ENCODE data around the gene ENDOD1. TPM values are rescaled to one million over a fixed set of nuclear protein-coding genes. Genes with fewer than 3 reads are reported as not detected.

ENDOD1 gene
- polyA plus RNA-seq, 3 donors, result 1.3 to 3.4 (median 3.2) TPM

DNA sequence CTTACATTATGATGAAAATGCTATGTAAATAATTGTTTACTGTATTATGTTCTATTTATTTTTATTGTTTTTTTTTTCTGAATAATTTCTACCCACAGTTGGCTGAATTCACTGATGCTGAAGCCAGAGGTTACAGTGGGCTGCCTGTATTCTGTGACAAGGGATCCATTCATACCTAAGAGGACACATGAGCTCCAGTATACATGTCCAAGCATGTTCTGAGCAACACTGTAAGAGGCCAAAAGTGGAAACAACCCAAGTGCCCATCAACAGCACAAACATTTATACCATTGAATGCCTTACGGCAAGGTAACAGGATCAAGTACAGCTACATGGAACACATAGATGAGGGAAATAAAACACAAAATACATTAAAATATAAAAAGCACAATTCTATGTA, 24.3 kb upstream of the ENDOD1 start:
- Mint-ChIP-seq H3K4me1 (peaks cover 23% of the 10 kb centered on the region), H3K36me3 (no peaks in the 10 kb centered on the region), H3K27me3 (ENCODE audit: low read depth in 3 of 3) (peaks cover 0 to 3% (median 2%) of the 10 kb centered on the region in 3 donors), H3K4me3 (no peak overlapping the region), H3K27ac (no peak overlapping the region), H3K9me3 (no peaks in the 10 kb centered on the region)
- Histone ChIP-seq H3K79me2 (ENCODE audit: insufficient read depth, low read length) (peaks cover 19% of the 10 kb centered on the region), H3K27ac (ENCODE audit: low read depth in 1 of 2, low read length in 2 of 2) (no peak overlapping the region), H3K4me1 (ENCODE audit: control insufficient read depth in 1 of 2, insufficient read depth in 2 of 2, low read length in 2 of 2) (peaks cover 24 to 30% of the 10 kb centered on the region in 2 donors), H3K9me3 (replicated peaks in 1 of 2; ENCODE audit: control insufficient read depth in 1 of 2, insufficient read depth in 1 of 2, low read length in 2 of 2) (no peaks in the 10 kb centered on the region), H3K36me3 (replicated peaks in 1 of 2; ENCODE audit: control insufficient read depth in 1 of 2, insufficient read depth in 2 of 2, low read length in 2 of 2) (no peaks in the 10 kb centered on the region), H3K4me3 (replicated peaks in 1 of 3; ENCODE audit: low read depth in 2 of 3, low read length in 3 of 3) (no peak overlapping the region), H2AFZ (ENCODE audit: insufficient read depth, low read depth, low read length, poor library complexity, severe bottlenecking) (no peak overlapping the region), H3K4me2 (replicated peaks; ENCODE audit: extremely low read depth, low read length, poor library complexity, severe bottlenecking) (no peak overlapping the region), H3K27me3 (ENCODE audit: control insufficient read depth in 2 of 2, insufficient read depth in 2 of 2, low read length in 2 of 2) (no peaks in the 10 kb centered on the region), H3K9ac (ENCODE audit: insufficient read depth, low read length, poor library complexity, severe bottlenecking) (no peak overlapping the region), H4K20me1 (ENCODE audit: insufficient read depth, low read length) (no peaks in the 10 kb centered on the region)
- DNase-seq, result no peak
- no CpG with 5 or more reads among the region's 1 CpG for WGBS (ENCODE audit: insufficient coverage)
- intact Hi-C loops (cut with micrococcal nuclease), result loop anchor here in 1 of 2 donors (5.0 kb wide), 3 partner anchors 87 to 697 kb away; no protein-coding TSS in a partner anchor
- TF ChIP-seq, protein P1, sequence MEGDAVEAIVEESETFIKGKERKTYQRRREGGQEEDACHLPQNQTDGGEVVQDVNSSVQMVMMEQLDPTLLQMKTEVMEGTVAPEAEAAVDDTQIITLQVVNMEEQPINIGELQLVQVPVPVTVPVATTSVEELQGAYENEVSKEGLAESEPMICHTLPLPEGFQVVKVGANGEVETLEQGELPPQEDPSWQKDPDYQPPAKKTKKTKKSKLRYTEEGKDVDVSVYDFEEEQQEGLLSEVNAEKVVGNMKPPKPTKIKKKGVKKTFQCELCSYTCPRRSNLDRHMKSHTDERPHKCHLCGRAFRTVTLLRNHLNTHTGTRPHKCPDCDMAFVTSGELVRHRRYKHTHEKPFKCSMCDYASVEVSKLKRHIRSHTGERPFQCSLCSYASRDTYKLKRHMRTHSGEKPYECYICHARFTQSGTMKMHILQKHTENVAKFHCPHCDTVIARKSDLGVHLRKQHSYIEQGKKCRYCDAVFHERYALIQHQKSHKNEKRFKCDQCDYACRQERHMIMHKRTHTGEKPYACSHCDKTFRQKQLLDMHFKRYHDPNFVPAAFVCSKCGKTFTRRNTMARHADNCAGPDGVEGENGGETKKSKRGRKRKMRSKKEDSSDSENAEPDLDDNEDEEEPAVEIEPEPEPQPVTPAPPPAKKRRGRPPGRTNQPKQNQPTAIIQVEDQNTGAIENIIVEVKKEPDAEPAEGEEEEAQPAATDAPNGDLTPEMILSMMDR (IDR thresholded peaks at IDR 0.05), result no peak

DNA sequence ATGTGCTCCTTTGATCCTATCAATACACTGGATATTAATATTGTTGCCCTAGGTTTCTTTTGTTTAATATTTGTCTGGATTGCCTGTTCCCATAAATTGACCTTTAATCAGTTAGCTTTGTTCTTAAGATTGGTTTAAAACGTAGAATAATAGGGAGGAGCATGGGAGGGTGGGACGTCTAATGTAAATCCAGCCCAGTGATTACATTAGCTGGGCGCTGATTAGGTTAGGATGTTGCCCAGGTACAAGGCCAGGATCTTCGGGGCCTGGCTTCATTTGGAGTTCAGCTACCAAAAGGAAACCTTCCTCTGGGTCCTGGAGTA, 23.0 kb upstream of the ENDOD1 start, which contains the start of gene SRSF8:
Gene SRSF8 (plus strand): TSS at position 204 of the 323 bp plus-strand sequence. CDS start 308 bp downstream, outside the sequence.
- Mint-ChIP-seq H3K36me3 (peaks cover 3 to 4% of the 10 kb centered on the region in 2 donors), H3K4me3 (peak within 1 kb of the TSS; percentile 98 to 100)
- intact Hi-C loops (cut with micrococcal nuclease), result loop anchor here in 1 of 2 donors (5.0 kb wide), 3 partner anchors 86 to 696 kb away; no protein-coding TSS in a partner anchor

More for the DNA sequence above, 23.0 kb upstream of the ENDOD1 start, which contains the start of gene SRSF8:
- Histone ChIP-seq H3K4me3 (replicated peaks in 1 of 3; ENCODE audit: low read depth in 2 of 3, low read length in 3 of 3) (peak within 1 kb of the TSS; percentile 80 to 93 (median 90)), H3K4me1 (ENCODE audit: control insufficient read depth in 1 of 2, insufficient read depth in 2 of 2, low read length in 2 of 2) (peaks cover 24 to 30% of the 10 kb centered on the region in 2 donors), H3K4me2 (replicated peaks; ENCODE audit: extremely low read depth, low read length, poor library complexity, severe bottlenecking) (peak within 1 kb of the TSS; percentile 98), H3K36me3 (replicated peaks in 1 of 2; ENCODE audit: control insufficient read depth in 1 of 2, insufficient read depth in 2 of 2, low read length in 2 of 2) (no peaks in the 10 kb centered on the region), H3K27me3 (ENCODE audit: control insufficient read depth in 2 of 2, insufficient read depth in 2 of 2, low read length in 2 of 2) (no peaks in the 10 kb centered on the region), H3K9ac (ENCODE audit: insufficient read depth, low read length, poor library complexity, severe bottlenecking) (peak within 1 kb of the TSS; percentile 82), H3K27ac (ENCODE audit: low read depth in 1 of 2, low read length in 2 of 2) (peak within 1 kb of the TSS; percentile 85 to 87), H2AFZ (ENCODE audit: insufficient read depth, low read depth, low read length, poor library complexity, severe bottlenecking) (peak within 1 kb of the TSS; percentile 100), H3K9me3 (replicated peaks in 1 of 2; ENCODE audit: control insufficient read depth in 1 of 2, insufficient read depth in 1 of 2, low read length in 2 of 2) (no peaks in the 10 kb centered on the region), H4K20me1 (ENCODE audit: insufficient read depth, low read length) (no peaks in the 10 kb centered on the region), H3K79me2 (ENCODE audit: insufficient read depth, low read length) (peaks cover 19% of the 10 kb centered on the region)
- Mint-ChIP-seq H3K4me1 (peaks cover 27% of the 10 kb centered on the region), H3K27ac (peak within 1 kb of the TSS; percentile 89 to 97 (median 93)), H3K9me3 (no peaks in the 10 kb centered on the region), H3K27me3 (ENCODE audit: low read depth in 3 of 3) (peaks cover 0 to 2% (median 2%) of the 10 kb centered on the region in 3 donors)
- TF ChIP-seq, protein P1 (IDR thresholded peaks at IDR 0.05), result no peak
- 0% methylated on average over 1 of the region's 4 CpGs for WGBS (ENCODE audit: insufficient coverage)
- no peak for DNase-seq

All from CD14-positive monocyte (primary cell).